Endodermal cell (in vitro differentiated cells): Measurements from ENCODE around the gene SLC6A16. TPM values are rescaled to one million over a fixed set of nuclear protein-coding genes. Genes with fewer than 3 reads are reported as not detected.
"Not testable (repeated sequence)": the region's sequence is repeated elsewhere in the genome, so short reads cannot be mapped to it uniquely, and the experiment has no call there.

ENCODE experiments used
- DNase-seq: peaks from one replicate; pipeline ENCODE4 v3.0.0-alpha.2; 2017
- H3K27ac ChIP-seq: 2 replicates; pipeline ENCODE4 v1.5.1; 2013; ENCODE audit warnings: mild to moderate bottlenecking, low read depth, low read length, moderate library complexity
- H3K27me3 ChIP-seq: 2 replicates; pipeline ENCODE4 v1.6.1; 2013; ENCODE audit warnings: mild to moderate bottlenecking, low read length, moderate library complexity; ENCODE audit not compliant: insufficient read depth, control insufficient read depth, poor library complexity, severe bottlenecking
- H3K36me3 ChIP-seq: 2 replicates; pipeline ENCODE4 v1.7.0; 2013; ENCODE audit warnings: mild to moderate bottlenecking, low read length, moderate library complexity; ENCODE audit not compliant: control insufficient read depth, insufficient read depth
- H3K4me1 ChIP-seq: one replicate; pipeline ENCODE4 v1.7.0; 2013; ENCODE audit warnings: low read length; ENCODE audit not compliant: control insufficient read depth, insufficient read depth
- H3K4me3 ChIP-seq: 2 replicates; pipeline ENCODE4 v1.5.1; 2013; ENCODE audit warnings: mild to moderate bottlenecking, low read length, moderate library complexity
- H3K9ac ChIP-seq: 2 replicates; pipeline ENCODE4 v1.6.1; 2013; ENCODE audit warnings: mild to moderate bottlenecking, low read length, moderate library complexity; ENCODE audit not compliant: poor library complexity, severe bottlenecking; ENCODE audit errors: extremely low read depth
- H3K9me3 ChIP-seq: 2 replicates; pipeline ENCODE4 v1.6.1; 2013; ENCODE audit warnings: mild to moderate bottlenecking, low read length, moderate library complexity; ENCODE audit not compliant: control insufficient read depth
- H3K27ac Mint-ChIP-seq: 2 replicates; pipeline ENCODE4 v1.8.0; 2020; ENCODE audit warnings: mixed read lengths
- H3K27me3 Mint-ChIP-seq: 2 replicates; pipeline ENCODE4 v1.8.0; 2021; ENCODE audit warnings: mild to moderate bottlenecking, mixed read lengths; ENCODE audit not compliant: insufficient read depth
- H3K36me3 Mint-ChIP-seq: 2 replicates; pipeline ENCODE4 v1.8.0; 2020; ENCODE audit warnings: low read depth, mixed read lengths
- H3K4me1 Mint-ChIP-seq: 2 replicates; pipeline ENCODE4 v1.8.0; 2020; ENCODE audit warnings: mixed read lengths
- H3K4me3 Mint-ChIP-seq: 2 replicates; pipeline ENCODE4 v1.8.0; 2020; ENCODE audit warnings: mild to moderate bottlenecking, moderate library complexity, mixed read lengths
- H3K9me3 Mint-ChIP-seq: 2 replicates; pipeline ENCODE4 v1.8.0; 2020; ENCODE audit warnings: mild to moderate bottlenecking, mixed read lengths
- WGBS, 2 experiments: methylation state at CpG; one replicate each; pipeline versions ENCODE4 v1.1.5 to v1.1.7; 2013; ENCODE audit warnings: missing lambda C conversion rate in 2 of 2, mixed read lengths in 1 of 2; ENCODE audit not compliant: insufficient coverage in 1 of 2, insufficient read length in 1 of 2; 5-methylcytosine and 5-hydroxymethylcytosine counted together
- long read RNA-seq, 4 experiments: library from polyadenylated mRNA in 2 of 4; library from RNA in 1 of 4; library from capped mRNA in 1 of 4; stranded (forward) in 3 of 4; unstranded in 1 of 4; transcript quantifications; one replicate each; pipeline ENCODE4 v2.0.0, GENCODE V29; 2020 to 2021; ENCODE audit warnings: inconsistent platforms in 1 of 4
- polyA plus RNA-seq, 2 experiments: library from polyadenylated mRNA; stranded (reverse); fragments of 50-300 nt; gene quantifications; one replicate each; pipeline ENCODE4 v1.2.3, GENCODE V29; 2013
- total RNA-seq, 2 donors: library from RNA; stranded (reverse); fragmentation: NEBNext Ultra II Directional in 1 of 2; extraction: Animal tissue kit (Norgen Biotek cat#: 25700) in 1 of 2; gene quantifications; 2 replicates in 1 of 2; 3 replicates in 1 of 2; pipeline ENCODE4 v1.2.1, GENCODE V29; 2021
- TF ChIP-seq, protein P1 (sequence below): fragments of 200-600 bp; sonication (generic); conservative IDR thresholded peaks from 2 replicates; pipeline ENCODE4 v1.5.0; 2021; ENCODE audit warnings: antibody characterized with exemption, mild to moderate bottlenecking

SLC6A16 gene
- total RNA-seq, result 1 to 10 TPM; 3.3 to 3.4 TPM
- 6.1 TPM for polyA plus RNA-seq (2013, experiment 1 of 2)
- 4.9 TPM for polyA plus RNA-seq (2013, experiment 2 of 2)
- long read RNA-seq, experiment 1, partial matches to known transcripts, result 0 of 1 reads
- long read RNA-seq, experiment 1, other reads (novel, unspliced or antisense), result 1 of 1 reads
- long read RNA-seq, experiment 2, partial matches to known transcripts, result 0 of 8 reads
- long read RNA-seq, experiment 2, other reads (novel, unspliced or antisense), result 8 of 8 reads
- long read RNA-seq, experiment 3, result 0 reads
- long read RNA-seq, experiment 4, result 0 reads

DNA sequence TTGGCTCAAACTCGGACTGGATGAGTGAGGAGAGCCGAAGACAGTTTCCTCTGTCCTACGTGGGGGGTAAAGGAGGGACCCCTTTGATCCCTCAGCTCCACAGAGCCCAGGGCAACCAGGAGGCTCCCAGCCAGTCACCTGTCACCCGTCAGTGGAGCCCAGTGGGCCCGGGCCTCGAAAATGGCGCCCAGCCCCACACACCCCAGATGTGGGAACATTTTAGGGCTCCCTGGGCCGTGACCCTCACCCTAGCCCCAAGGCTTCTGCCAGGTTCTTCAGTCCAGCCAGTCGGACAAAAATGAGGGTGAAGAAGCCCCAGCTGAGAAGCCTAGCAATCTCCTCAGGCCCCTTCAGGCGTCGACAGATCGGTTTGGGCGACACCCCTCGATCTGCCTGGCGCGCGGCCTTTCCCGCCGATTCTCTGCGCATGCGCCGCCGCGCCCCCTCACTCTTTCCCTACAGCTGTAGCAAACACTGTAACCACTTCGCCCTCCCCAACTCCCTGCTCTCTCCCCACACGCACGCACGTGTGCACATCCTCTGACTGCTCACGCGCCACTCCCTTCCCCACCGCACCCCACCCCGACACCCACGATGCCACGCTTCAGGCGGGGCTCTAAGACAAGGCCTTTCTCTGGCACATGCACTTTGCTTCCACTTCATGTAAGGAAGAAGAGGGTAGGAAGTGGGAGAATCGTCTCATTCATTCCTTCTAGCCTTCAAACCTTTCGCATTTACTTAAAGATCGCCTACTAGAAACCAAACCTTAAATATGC, at the start of gene SLC6A16:
TSS of gene SLC6A16 (minus strand) at position 391 of the 776 bp plus-strand sequence. CDS start 13,844 bp downstream, outside the sequence.
- Histone ChIP-seq H3K9me3 (peaks cover 26% of the 10 kb centered on the region), H3K4me3 (no peak within 1 kb of the TSS), H3K27ac (no peak within 1 kb of the TSS), H3K9ac (no peak within 1 kb of the TSS), H3K36me3 (no peaks in the 10 kb centered on the region), H3K27me3 (no peaks in the 10 kb centered on the region), H3K4me1 (no peaks in the 10 kb centered on the region)
- WGBS, 2 experiments, result 95 to 96% methylated on average over 25 to 38 of the region's 38 CpGs
- H3K36me3 Mint-ChIP-seq, result peaks cover 42% of the 10 kb centered on the region
- H3K4me3 Mint-ChIP-seq, result no peak within 1 kb of the TSS
- DNase-seq, result peak; percentile 34
- no peak within 1 kb of the TSS for H3K27ac Mint-ChIP-seq
- peaks cover 8% of the 10 kb centered on the region for H3K27me3 Mint-ChIP-seq
- peaks cover 18% of the 10 kb centered on the region for H3K9me3 Mint-ChIP-seq
- TF ChIP-seq, protein P1, sequence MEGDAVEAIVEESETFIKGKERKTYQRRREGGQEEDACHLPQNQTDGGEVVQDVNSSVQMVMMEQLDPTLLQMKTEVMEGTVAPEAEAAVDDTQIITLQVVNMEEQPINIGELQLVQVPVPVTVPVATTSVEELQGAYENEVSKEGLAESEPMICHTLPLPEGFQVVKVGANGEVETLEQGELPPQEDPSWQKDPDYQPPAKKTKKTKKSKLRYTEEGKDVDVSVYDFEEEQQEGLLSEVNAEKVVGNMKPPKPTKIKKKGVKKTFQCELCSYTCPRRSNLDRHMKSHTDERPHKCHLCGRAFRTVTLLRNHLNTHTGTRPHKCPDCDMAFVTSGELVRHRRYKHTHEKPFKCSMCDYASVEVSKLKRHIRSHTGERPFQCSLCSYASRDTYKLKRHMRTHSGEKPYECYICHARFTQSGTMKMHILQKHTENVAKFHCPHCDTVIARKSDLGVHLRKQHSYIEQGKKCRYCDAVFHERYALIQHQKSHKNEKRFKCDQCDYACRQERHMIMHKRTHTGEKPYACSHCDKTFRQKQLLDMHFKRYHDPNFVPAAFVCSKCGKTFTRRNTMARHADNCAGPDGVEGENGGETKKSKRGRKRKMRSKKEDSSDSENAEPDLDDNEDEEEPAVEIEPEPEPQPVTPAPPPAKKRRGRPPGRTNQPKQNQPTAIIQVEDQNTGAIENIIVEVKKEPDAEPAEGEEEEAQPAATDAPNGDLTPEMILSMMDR, result no peak
- no peaks in the 10 kb centered on the region for H3K4me1 Mint-ChIP-seq

DNA sequence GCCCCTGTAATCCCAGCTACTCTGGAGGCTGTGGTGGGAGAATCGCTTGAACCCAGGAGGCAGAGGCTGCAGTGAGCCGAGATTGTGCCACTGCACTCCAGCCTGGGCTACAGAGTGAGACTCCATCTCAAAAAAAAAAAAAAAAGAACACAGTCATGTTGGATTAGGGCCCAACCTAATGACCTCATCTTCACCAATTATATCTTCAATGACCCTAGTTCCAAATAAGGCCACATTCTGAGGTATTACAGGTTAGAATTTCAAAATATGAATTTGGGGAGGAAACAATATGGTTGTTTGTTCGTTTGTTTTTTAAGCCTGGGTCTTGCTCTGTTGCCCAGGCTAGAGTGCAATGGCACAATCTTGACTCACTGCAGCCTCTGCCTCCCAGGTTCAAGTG, 48.2 kb upstream of the SLC6A16 start:
- not testable (repeated sequence) for H3K4me1 Mint-ChIP-seq, H3K36me3 Mint-ChIP-seq, H3K4me1 ChIP-seq, H3K27ac ChIP-seq, H3K27me3 ChIP-seq, DNase-seq, H3K4me3 ChIP-seq, H3K27ac Mint-ChIP-seq, H3K36me3 ChIP-seq, H3K9ac ChIP-seq, H3K4me3 Mint-ChIP-seq
- WGBS, 2 experiments, result 71 to 92% methylated on average over 1 to 3 of the region's 3 CpGs
- H3K27me3 Mint-ChIP-seq, result peaks cover 30% of the 10 kb centered on the region
- peaks cover 18% of the 10 kb centered on the region for H3K9me3 ChIP-seq
- peaks cover 20% of the 10 kb centered on the region for H3K9me3 Mint-ChIP-seq

DNA sequence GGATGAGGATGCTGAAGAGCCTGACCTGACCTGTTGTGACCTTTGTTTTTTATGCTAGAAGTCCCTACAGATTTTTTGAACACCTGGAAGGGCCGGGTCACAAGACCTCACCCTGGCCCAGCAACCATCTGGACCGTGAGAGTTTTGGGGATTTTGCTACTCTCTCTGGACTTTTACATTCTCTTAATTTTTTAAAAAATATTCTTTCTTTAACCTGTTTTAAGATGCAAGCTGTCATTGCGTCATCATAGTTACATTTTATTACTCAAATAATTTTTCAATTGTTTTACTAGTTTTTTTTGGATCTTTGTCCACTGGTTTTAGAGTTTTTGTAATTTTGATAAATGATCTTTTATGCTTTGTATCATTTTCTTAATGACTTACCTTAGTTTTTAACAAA, 46.2 kb upstream of the SLC6A16 start:
- peaks cover 24% of the 10 kb centered on the region for H3K27me3 Mint-ChIP-seq
- no peaks in the 10 kb centered on the region for H3K4me1 ChIP-seq
- no peak overlapping the region for H3K9ac ChIP-seq
- peaks cover 20% of the 10 kb centered on the region for H3K9me3 Mint-ChIP-seq
- peaks cover 18% of the 10 kb centered on the region for H3K9me3 ChIP-seq
- H3K27me3 ChIP-seq, result no peaks in the 10 kb centered on the region
- no peaks in the 10 kb centered on the region for H3K4me1 Mint-ChIP-seq
- no peaks in the 10 kb centered on the region for H3K36me3 Mint-ChIP-seq
- H3K27ac Mint-ChIP-seq, result no peak overlapping the region
- DNase-seq, result no peak
- H3K36me3 ChIP-seq, result no peaks in the 10 kb centered on the region
- H3K27ac ChIP-seq, result no peak overlapping the region
- H3K4me3 ChIP-seq, result no peak overlapping the region
- 80 to 96% methylated on average over 1 to 3 of the region's 3 CpGs for WGBS, 2 experiments
- TF ChIP-seq, protein P1, result no peak
- H3K4me3 Mint-ChIP-seq, result no peak overlapping the region
